GM19397 (cell line): ENCODE data around the gene FASTKD2.

Experiments used
- ATAC-seq: cut with Tn5 transposase; IDR thresholded peaks from one replicate; pipeline ENCODE4 v1.9.1; 2021; ENCODE audit warnings: mild to moderate bottlenecking, moderate library complexity; ENCODE audit not compliant: unreplicated experiment

The FASTKD2 gene

DNA sequence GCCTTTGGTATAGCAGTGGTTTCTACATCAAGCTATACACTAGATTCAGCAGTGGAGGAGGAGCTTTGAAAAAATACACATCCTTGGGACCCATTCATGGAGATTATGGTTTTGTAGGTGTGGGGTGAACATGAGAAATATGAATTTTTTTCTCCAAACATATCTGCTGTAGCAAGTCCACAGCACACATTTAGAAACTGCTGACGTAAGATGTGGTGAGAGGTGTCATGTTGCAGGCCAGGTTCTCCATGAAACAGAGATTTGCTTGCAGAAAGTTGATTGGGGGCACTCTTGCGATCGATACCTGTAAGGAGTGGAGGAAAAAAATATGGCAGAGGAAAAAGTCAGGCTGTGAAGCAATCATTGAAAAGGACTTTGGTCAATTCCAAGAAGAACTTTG is 67.9 kb downstream of the FASTKD2 start:
- ATAC-seq = no peak

DNA sequence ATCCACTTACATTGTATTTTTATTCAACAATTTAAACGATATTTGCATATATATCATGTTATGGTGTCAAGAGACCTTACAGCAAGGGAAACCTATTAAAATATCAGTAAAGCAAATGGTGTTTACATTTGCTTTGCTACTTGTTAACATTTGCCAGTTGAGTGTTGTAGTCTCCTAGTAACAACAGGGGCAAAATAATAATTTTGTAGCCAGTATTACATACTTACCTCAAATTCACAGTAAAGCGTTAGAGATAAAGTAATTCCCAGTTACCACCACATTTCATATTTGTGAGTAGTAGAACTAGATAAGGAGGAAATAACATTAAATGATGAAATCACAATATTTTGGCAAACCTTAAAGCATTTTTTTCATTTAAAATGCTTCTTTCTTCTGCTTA is 71.3 kb downstream of the FASTKD2 start:
- ATAC-seq = no peak

DNA sequence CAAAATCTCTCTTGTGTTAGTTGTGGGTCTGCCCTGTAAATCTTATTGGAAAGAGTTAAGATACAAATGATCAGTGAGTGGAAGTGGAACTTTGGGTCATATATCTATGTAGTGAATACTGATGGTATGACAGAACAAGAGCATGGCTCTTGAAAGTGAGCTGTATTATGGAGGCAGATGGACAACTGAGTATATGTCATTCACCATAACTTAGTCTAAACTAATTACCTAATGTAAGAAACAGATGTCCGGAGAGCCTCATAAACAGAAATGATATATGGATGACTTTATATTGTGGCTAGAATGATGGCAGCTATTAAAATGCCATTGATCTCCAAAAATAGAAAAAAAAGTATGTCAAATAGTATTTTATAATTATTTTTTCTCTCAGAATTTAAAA is 72.4 kb downstream of the FASTKD2 start:
- no peak for ATAC-seq

DNA sequence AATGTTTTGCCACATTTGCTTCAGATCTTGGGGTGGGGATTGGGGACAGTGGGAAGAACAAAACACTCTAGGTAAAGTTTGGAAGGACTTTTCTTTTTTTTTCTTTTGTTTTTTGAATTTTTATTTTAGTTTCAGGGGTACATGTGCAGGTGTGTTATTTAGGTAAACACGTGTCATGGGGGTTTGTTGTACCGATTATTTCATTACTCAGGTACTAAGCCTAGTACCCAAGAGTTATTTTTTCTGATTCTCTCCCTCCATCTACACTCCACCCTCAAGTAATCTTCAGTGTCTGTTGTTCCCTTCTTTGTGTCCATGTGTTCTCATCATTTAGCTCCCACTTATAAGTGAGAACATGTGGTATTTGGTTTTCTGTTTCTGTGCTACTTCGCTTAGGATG is 73.3 kb downstream of the FASTKD2 start:
- no peak for ATAC-seq

DNA sequence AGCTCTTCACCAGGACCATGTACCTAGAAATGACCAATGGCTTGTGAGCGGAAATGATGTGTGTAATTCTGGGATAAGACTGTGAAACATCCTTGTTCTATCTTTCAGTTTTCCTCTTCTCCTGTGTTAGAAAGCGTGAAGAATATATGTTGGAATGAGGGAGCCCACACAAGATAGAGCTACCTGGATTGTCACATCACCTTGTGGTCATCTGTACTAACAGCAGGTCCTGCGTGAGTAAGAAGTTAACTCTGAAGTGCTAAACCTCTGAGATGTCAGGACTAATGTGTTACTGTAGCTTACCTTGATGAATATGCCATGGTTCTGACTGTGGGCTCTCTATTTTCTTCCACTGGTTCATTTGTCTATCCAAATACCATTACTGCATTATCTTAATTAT is 75.6 kb downstream of the FASTKD2 start:
- no peak for ATAC-seq
